ENCODE results near the gene UCK1.

The UCK1 gene

DNA sequence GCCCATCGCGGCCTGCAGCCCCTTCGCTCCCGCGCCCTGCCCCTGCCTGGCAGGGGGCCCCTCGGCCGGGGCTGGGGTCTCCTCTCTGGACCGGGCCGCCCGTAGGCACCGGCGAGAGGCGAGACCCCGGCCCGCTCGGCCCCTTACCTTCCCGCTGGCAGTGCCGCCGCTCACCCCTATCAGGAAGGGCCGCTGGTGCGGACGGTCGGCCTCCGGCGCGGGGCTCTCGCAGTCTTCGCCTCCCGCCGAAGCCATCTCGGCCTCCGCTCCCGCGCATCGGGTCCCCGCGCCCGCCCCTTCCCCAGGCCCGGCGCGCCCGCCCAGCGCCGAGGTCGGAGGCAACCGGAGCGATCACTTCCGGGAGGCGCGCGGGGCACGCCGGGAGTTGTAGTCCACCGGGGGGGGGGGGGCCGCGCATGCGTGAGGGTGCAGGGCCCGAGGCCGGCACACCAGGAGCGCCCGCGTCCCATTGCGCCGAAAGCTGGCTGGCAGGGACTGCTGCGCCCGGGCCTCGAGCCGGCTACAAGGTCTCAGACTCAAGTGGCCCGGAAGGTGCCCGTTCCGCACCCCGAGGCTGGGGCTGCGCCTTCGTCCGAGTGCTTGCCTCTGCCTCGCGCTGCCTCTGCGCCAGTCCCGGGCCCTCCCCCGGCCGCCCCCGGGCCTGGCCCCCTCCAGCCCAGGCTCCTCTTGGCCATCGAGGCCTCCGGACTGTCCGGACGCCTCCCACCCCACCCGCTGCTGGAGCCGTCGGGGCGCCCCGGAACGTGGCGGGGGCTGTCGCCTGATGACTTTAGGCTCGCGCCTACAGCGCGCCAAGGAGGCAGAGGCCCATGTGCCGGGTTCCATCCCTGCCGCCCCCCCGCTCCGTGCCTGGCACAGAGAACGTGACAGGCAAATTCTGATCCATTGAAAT is at the start of gene UCK1:
TSS of gene UCK1 (minus strand) at position 344 of the 913 bp plus-strand sequence. CDS start at position 255, 89 bp downstream.
- H3K9me3 Mint-ChIP-seq = no peaks in the 10 kb centered on the region

DNA sequence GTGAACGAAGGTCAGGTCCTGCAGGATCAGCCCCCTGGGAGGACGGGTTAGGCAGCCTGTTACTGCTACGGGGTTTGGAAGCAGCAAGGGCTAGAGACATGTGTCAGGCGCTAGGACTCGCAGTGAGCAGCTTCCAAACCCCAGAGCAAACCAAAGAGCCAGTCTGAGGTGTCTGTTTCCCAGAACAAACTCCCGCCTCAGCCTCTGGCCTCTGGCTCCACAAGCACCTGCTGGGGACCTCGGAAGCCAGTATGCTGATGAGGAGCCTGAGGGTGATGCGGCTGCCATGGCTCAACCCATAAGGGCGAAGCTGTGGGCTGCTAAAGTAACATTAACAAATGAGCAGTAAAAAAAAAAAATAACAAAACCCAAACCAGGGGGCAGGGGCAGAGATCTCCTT is 49.3 kb upstream of the UCK1 start:
- Mint-ChIP-seq H3K4me3 (no peak overlapping the region), H3K9me3 (no peaks in the 10 kb centered on the region), H3K27ac (no peak overlapping the region), H3K36me3 (peaks cover 25% of the 10 kb centered on the region), H3K4me1 (peaks cover 11% of the 10 kb centered on the region), H3K27me3 (no peaks in the 10 kb centered on the region)
- ATAC-seq (ENCODE audit: low read depth) (no peak), DNase-seq (ENCODE audit: low spot score in 2 of 2) (no peak)

More for the DNA sequence above, at the start of gene UCK1:
- peaks cover 12% of the 10 kb centered on the region for H3K4me1 Mint-ChIP-seq
- H3K27me3 Mint-ChIP-seq = no peaks in the 10 kb centered on the region
- peak within 1 kb of the TSS; percentile 79 for H3K4me3 Mint-ChIP-seq
- peaks cover 8% of the 10 kb centered on the region for H3K36me3 Mint-ChIP-seq
- no peak within 1 kb of the TSS for H3K27ac Mint-ChIP-seq
- peak; percentile 97 for ATAC-seq (ENCODE audit: low read depth)
- peak; percentile 56 to 69 for DNase-seq (ENCODE audit: low spot score in 2 of 2)

DNA sequence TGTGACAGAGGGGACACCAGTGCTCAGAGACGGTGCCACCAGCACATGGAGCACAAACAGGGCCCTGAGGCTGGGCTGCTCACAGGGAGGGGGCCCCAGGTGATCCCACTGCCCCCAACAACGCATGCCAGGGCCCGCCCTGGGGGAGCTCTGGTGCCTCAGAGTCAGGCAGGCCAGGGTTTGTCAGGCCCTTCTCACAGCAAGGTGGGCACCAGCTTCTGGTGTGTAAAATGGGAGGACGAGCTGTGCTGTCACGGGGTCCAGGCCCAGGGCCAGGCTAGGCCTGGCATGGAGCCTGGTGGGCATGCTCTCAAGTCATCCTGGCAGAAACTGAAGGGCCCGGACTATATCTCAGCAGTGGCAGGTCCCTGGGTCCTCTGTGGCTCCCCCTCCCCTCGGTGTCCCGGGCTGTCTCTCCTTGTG is 48.7 kb upstream of the UCK1 start:
- Mint-ChIP-seq H3K36me3 (peaks cover 25% of the 10 kb centered on the region), H3K27me3 (no peaks in the 10 kb centered on the region), H3K9me3 (no peaks in the 10 kb centered on the region), H3K4me3 (no peak overlapping the region), H3K27ac (peak overlapping the region; percentile 91), H3K4me1 (peaks cover 9% of the 10 kb centered on the region)
- ATAC-seq (ENCODE audit: low read depth) = no peak
- no peak for DNase-seq (ENCODE audit: low spot score in 2 of 2)

DNA sequence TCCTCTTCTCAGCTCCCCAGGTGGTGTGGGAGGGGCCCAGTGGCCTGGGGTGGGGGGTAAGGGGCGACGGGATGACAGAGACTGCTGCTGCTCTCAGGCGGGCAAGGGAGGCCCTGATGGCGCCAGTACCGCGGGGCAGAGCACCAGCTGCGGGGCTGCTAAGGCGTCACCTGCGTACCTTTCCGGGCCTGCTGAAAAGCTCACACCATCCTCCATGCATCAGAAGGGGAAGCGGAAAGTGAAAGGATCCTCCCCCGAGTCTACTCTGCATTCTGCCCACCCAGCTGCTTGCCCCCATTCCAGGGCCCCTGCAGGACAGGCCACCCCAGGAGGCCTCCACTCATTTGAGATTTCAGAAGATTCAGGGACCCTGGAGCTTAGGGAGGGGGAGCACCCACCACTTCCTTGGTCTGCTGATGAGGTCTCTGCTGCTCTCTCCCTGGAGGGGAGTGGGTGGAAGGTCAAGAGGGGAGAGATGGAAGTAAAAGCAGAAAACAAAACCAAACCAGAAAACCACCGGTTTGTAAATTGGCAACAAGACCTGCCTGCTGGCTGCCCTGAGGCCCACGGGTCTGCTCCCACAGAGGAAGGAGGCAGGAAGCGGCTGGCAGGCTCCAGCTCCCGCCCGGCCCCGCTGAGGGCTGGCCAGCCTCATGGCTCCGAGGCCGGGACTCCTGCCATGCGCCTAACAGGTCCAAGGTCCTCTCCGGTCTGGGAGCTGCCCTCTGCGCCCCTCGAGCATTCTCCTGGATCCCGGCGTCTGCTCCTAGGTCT is 47.9 kb upstream of the UCK1 start:
- Mint-ChIP-seq H3K27ac (peak overlapping the region; percentile 91), H3K36me3 (peaks cover 25% of the 10 kb centered on the region), H3K4me1 (peaks cover 9% of the 10 kb centered on the region), H3K4me3 (peak overlapping the region; percentile 41), H3K9me3 (no peaks in the 10 kb centered on the region), H3K27me3 (no peaks in the 10 kb centered on the region)
- peak; percentile 58 to 67 for DNase-seq (ENCODE audit: low spot score in 2 of 2)
- ATAC-seq (ENCODE audit: low read depth) = peak; percentile 95

GRCh38 chr9:131578021-131578420 is 47.0 kb upstream of the UCK1 start:
- H3K4me1 Mint-ChIP-seq = peaks cover 9% of the 10 kb centered on the region
- DNase-seq (ENCODE audit: low spot score in 2 of 2) (no peak), ATAC-seq (ENCODE audit: low read depth) (no peak)
- H3K27ac Mint-ChIP-seq = peak overlapping the region; percentile 91
- no peak overlapping the region for H3K4me3 Mint-ChIP-seq
- H3K27me3 Mint-ChIP-seq = no peaks in the 10 kb centered on the region
- H3K36me3 Mint-ChIP-seq = peaks cover 19% of the 10 kb centered on the region
- H3K9me3 Mint-ChIP-seq = no peaks in the 10 kb centered on the region

DNA sequence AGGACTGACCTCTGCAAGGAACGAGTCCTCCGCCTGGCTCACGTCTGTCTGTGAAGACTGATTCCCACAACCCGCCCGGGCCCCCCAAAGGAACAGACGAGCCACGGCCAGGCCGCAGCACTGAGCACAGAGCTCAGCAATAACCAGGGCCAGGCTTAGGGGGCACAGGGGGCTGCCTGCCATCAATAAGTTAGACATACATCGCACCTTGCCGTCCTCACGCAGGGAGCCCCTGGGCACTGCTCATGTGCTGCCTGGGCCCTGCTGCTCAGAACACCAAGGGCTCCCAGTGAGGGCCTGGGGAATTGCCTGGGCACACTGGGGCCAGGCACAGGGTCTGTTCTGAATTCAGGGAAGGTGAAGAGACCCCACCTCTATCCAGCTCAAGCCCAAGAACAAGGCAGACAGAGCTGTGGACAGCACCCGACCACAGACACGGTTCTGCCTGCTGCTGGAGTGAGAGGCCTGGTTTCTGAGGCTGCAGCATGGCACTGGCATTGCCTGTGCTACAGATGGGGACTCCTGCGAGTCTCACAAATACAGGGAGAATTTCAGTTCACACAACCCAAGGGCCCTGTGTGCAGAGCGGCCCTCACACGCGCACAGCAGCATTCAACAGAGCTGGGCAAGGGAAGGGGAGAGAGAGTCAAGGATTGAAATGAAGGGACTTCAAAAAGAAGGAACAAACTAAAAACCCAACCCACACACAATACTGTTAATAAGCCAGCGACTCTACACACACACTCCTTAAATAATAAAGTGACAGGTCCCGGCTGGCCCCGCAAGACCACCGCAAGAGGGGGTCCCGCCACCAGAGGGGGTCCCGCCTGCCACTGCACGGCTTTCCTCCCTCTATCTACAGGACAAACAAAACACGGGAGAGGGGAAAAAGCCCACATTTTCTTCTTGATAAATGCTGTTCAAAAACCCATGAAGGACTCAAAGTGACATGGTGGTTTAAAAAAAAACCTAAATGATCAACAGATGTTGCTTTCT is 46.2 kb upstream of the UCK1 start:
- Mint-ChIP-seq H3K4me3 (no peak overlapping the region), H3K4me1 (peaks cover 9% of the 10 kb centered on the region), H3K27ac (peak overlapping the region; percentile 91)

DNA sequence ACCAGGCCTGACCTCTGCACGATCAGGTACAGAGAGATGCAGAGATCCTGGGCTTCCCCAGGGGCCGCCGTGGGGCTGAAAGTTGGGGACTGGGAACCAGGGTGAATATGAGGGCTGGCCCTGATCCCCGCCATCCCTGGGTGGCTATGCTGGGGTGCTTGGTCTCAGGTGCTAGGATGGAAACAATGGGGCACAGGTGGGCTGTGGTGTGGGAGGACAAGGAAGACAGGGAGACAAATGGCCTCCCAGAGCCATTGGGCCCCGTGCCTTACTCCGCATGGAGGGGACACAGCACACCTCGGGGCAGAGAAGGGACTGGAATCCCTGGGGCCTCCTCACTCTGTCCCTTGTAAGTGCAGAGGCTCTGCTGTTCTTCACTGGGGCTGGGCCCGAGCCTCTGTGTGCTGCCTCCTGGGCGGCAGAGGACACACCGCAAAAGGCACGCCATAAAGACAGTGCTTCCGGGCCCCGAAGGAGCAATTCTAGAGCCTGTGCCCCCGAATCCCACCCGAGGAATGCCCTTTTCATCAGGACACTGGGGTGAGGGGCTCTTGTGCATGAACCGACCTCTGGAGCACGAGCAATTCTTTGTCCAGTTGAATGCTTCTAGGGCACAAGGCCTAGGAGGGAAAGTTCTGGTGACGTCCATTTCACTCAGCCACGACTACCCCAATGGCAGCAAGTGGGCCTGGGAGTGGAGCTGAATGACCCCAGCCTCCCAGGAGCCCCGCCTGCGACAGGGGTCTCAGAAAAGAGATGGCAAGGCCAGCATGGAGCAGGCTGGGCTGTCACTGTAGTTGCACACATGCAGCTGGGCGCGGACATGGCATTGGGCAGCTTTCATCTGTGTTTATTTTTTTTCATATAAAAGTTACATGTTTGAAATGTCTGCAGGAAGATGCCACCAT is 45.1 kb upstream of the UCK1 start:
- peaks cover 21% of the 10 kb centered on the region for H3K36me3 Mint-ChIP-seq
- H3K27ac Mint-ChIP-seq = peak overlapping the region; percentile 48
- H3K4me1 Mint-ChIP-seq = peaks cover 9% of the 10 kb centered on the region

More for the DNA sequence above, 46.2 kb upstream of the UCK1 start:
- ATAC-seq (ENCODE audit: low read depth) (no peak), DNase-seq (ENCODE audit: low spot score in 2 of 2) (no peak)
- H3K9me3 Mint-ChIP-seq = no peaks in the 10 kb centered on the region
- peaks cover 19% of the 10 kb centered on the region for H3K36me3 Mint-ChIP-seq
- H3K27me3 Mint-ChIP-seq = no peaks in the 10 kb centered on the region

GRCh38 chr9:131574730-131575640 is 43.9 kb upstream of the UCK1 start:
- Mint-ChIP-seq H3K27me3 (no peaks in the 10 kb centered on the region), H3K36me3 (peaks cover 20% of the 10 kb centered on the region)

More for the DNA sequence above, 45.1 kb upstream of the UCK1 start:
- Mint-ChIP-seq H3K9me3 (no peaks in the 10 kb centered on the region), H3K4me3 (no peak overlapping the region), H3K27me3 (no peaks in the 10 kb centered on the region)
- DNase-seq (ENCODE audit: low spot score in 2 of 2) (no peak), ATAC-seq (ENCODE audit: low read depth) (no peak)

DNA sequence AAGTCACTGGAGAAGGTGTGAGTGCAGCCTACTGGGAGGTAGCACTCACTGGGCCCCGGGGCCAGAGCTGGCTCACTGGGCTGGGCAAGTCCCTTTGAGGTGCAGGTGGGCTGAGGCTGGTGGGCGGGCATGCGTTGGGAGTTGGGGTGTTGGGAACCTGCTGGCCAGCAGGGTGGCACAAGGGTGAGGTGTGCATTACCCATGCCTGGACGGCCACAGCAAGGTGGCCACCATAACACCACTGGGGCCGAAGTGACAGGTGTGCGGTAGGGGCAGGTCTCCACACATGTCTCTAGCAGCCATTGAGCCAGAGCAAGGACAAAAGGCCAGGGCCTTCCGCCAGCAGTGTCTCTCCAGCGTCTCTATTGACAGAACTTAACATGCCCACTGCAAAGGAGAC is 36.8 kb upstream of the UCK1 start:
- Mint-ChIP-seq H3K27me3 (no peaks in the 10 kb centered on the region), H3K9me3 (peaks cover under 1% of the 10 kb centered on the region), H3K27ac (no peak overlapping the region), H3K4me3 (no peak overlapping the region), H3K36me3 (peaks cover 21% of the 10 kb centered on the region), H3K4me1 (no peaks in the 10 kb centered on the region)
- no peak for DNase-seq (ENCODE audit: low spot score in 2 of 2)
- ATAC-seq (ENCODE audit: low read depth) = no peak

More at GRCh38 chr9:131574730-131575640, 43.9 kb upstream of the UCK1 start:
- H3K9me3 Mint-ChIP-seq = no peaks in the 10 kb centered on the region
- no peak overlapping the region for H3K4me3 Mint-ChIP-seq
- H3K4me1 Mint-ChIP-seq = peaks cover 9% of the 10 kb centered on the region
- DNase-seq (ENCODE audit: low spot score in 2 of 2) (no peak), ATAC-seq (ENCODE audit: low read depth) (no peak)
- H3K27ac Mint-ChIP-seq = no peak overlapping the region

DNA sequence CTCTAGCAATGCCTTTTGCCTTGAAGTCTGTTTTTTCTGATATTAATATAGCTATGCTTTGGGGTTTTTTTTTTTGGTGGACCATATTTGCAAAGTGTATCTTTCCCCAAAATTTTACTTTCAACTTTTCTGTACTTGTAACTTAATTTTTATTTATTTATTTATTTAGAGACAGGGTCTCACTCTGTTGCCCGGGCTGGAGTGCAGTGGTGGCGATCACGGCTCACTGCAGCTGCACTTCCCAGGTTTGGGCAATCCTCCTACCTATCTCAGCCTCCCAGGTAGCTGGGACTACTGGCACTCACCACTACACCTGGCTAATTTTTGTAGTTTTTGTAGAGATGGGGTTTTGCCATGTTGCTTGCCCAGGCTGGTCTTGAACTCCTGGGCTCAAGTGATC is 35.1 kb upstream of the UCK1 start:
- ATAC-seq (ENCODE audit: low read depth) = no peak

DNA sequence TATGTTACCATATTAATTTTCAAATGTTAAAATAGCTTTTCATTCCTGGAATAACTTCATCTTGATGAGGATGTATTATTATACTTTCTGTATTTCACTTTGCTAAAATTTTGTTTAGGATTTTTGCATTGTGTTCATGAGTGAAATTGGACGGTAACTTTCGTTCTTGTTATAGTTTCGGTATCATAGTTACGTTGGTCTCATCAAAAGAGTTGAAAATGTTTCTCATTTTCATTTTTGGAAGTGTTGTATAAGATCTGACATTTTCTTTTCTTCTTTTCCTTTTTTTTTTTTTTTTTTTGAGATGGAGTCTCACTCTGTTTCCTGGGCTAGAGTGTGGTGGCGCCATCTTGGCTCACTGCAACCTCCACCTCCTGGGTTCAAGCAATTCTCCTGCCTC is 34.3 kb upstream of the UCK1 start:
- H3K4me1 Mint-ChIP-seq = no peaks in the 10 kb centered on the region
- DNase-seq (ENCODE audit: low spot score in 2 of 2) = no peak
- H3K27me3 Mint-ChIP-seq = no peaks in the 10 kb centered on the region
- H3K36me3 Mint-ChIP-seq = peaks cover 13% of the 10 kb centered on the region
- peaks cover 6% of the 10 kb centered on the region for H3K9me3 Mint-ChIP-seq
- no peak overlapping the region for H3K4me3 Mint-ChIP-seq
- no peak overlapping the region for H3K27ac Mint-ChIP-seq
- no peak for ATAC-seq (ENCODE audit: low read depth)

More for the DNA sequence above, 35.1 kb upstream of the UCK1 start:
- Mint-ChIP-seq H3K4me1 (no peaks in the 10 kb centered on the region), H3K27me3 (no peaks in the 10 kb centered on the region), H3K9me3 (peaks cover 4% of the 10 kb centered on the region), H3K27ac (no peak overlapping the region), H3K4me3 (no peak overlapping the region), H3K36me3 (peaks cover 15% of the 10 kb centered on the region)
- DNase-seq (ENCODE audit: low spot score in 2 of 2) = no peak

Data from memory B cell (primary cell).